GM13976 (cell line): ENCODE measurements around the gene KDM8.
A peak's percentile ranks its signal among the peaks of the same experiment; 100 is the strongest.

Source experiments
- DNase-seq: peaks from one replicate; pipeline ENCODE4 v3.0.0; 2012; ENCODE audit warnings: low spot score
- CTCF ChIP-seq: IDR thresholded peaks from 2 replicates; pipeline ENCODE4 v1.5.1; 2012; ENCODE audit warnings: borderline replicate concordance, mild to moderate bottlenecking; ENCODE audit not compliant: insufficient read depth; ENCODE audit errors: extremely low read depth, missing control alignments, control extremely low read depth
- in situ Hi-C: fragments of 300-500 bp; cut with MboI; formaldehyde crosslinking; loops from one replicate; pipeline ENCODE4 v1.12.0; 2022; ENCODE audit warnings: low sequenced_read_pairs, mixed read lengths, inconsistent platforms; ENCODE audit not compliant: unreplicated experiment

The KDM8 gene

GRCh38 chr16:27203507-27204311 is at the start of gene KDM8:
TSS of gene KDM8 (plus strand) at chr16:27203526. CDS start at chr16:27210124, 6,598 bp downstream.
- peak; percentile 99 for DNase-seq
- in situ Hi-C loops, result no loop called here
- no peak for TF ChIP-seq CTCF

GRCh38 chr16:27154705-27155521 is 48.4 kb upstream of the KDM8 start:
- peak; percentile 90 for TF ChIP-seq CTCF
- in situ Hi-C loops, result no loop called here
- DNase-seq, result peak; percentile 76

- TF ChIP-seq CTCF, result no peak
- no peak for DNase-seq
- in situ Hi-C loops, result no loop called here
These were observed 46.7 kb upstream of the KDM8 start for GRCh38 chr16:27156579-27156978.

- in situ Hi-C loops, result no loop called here
- no peak for DNase-seq
- TF ChIP-seq CTCF, result no peak
These were observed 41.9 kb upstream of the KDM8 start for GRCh38 chr16:27161398-27161797.

GRCh38 chr16:27164352-27164751 is 39.0 kb upstream of the KDM8 start:
- DNase-seq, result no peak
- TF ChIP-seq CTCF, result no peak
- in situ Hi-C loops, result no loop called here

- TF ChIP-seq CTCF, result no peak
- in situ Hi-C loops, result no loop called here
- DNase-seq, result no peak
These were observed 37.8 kb upstream of the KDM8 start for GRCh38 chr16:27165576-27165975.
